Activated CD4-positive, alpha-beta T cell treated with anti-CD3 and anti-CD28 coated beads, Interleukin-2, amount 50 U/mL, for 1 hour (primary cell): ENCODE results near the gene PNLIPRP2.

ENCODE experiments used
- DNase-seq: peaks from one replicate; pipeline ENCODE4 v3.0.0-alpha.2; 2020

PNLIPRP2 gene

DNA sequence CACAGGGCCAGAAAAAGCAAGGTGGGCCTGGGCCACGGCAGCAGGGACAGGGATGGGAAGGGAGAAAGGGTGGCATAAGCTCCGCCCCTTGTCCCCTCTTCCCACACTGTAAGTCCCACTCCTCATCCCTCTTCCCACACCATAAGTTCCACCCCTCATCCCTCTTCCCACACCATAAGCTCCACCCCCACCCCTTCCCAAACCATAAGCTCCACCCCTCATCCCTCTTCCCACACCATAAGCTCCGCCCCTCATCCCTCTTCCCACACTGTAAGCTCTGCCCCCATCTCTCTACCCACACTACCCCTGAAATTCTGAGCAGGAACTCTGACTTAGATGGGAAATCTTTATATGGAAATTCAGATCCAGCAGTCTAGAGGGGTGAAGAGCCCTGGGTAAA is 65.9 kb downstream of the PNLIPRP2 start:
- DNase-seq: no peak

DNA sequence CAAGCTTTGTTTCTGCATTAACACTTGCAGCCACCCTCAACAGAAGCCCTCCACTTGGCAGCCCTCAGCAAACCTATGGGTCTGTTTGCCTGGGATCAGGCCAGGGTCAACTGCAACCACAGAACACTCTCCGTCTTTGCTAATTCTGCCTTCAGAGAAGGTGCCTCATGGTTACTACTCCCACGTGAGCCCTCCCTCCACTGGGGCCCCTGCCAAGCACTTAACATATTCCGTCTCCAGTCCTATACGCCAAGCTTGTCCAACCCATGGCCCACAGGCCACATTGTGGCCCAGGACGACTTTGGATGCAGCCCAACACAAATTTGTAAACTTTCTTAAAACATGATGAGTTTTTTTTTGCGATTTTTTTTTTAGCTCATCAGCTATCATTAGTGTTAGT is 66.9 kb downstream of the PNLIPRP2 start:
- no peak for DNase-seq

DNA sequence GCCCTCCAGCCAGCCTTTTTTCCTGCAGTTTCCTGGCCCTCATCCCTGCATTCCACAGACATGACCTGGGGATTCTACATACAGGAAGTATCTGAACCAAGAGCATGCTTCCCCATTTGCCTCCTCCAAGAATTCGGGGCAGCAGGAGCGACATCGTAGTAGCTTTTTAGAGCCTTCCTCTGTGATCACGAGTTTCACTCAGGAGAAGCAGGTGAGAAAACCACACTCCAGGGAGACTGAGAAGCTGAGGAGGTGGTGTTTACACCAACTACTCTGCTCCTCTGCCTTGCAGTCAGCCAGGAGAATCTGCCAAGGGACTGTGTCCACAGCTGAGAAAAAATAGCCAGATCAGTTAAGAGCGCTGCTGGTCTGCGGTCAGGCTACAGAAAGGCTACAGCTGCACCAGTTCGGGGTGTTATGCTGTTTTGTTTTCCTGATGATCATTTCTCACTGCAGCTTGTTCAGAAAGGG is 67.5 kb downstream of the PNLIPRP2 start:
- DNase-seq: no peak

DNA sequence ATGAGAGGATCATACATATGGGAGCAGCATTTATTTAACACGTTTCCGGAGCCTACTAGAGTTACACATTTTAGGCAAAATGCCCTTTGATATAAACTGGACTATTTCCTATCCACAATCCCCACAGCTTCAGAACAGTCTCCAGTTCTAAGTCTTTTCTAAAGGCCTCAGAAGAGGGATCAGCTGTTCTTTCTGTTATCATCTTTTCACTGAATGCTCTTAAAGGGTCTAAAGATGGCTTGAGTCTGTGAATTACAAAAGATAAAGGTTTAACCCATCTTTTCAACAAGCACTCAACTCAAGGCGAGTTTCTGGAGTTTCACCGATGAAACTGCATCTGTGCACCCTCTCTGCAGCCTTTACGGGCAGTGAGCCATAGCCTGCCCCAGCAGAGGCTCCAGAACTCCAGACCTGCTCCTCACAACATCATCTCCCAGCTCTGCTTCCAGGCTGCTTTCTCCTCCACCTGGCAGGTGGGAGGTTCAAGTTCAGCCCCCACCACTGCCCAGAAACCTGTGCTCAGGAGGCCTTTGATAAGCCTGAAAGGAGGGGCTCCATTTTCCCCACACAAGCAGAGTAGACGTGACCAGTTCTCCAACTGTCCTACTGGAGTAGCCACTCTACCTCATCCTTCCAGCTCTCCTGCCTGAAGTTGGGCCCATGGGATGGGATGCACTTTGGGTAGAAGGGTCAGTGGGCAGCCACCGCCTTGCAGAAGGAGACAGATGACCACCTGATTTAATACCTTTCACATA is 68.2 kb downstream of the PNLIPRP2 start:
- no peak for DNase-seq

DNA sequence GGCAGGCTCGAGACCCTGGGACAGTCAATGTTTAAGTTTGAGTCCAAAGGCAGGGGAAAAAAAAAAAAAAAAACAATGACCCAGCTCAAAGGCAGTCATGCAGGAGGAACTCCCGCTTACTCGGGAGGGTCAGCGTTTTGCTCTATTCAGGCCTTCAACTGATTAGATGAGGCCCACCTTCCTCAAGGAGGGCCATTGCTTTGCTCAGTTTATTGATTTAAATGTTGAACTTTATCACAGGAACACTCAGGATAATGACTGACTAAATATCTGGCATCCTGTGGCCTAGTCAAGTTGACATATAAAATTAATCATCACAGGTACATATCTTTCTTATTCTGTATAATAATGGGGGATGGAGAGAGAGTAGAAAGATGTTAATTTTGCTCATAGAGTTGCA is 69.0 kb downstream of the PNLIPRP2 start:
- DNase-seq: no peak

DNA sequence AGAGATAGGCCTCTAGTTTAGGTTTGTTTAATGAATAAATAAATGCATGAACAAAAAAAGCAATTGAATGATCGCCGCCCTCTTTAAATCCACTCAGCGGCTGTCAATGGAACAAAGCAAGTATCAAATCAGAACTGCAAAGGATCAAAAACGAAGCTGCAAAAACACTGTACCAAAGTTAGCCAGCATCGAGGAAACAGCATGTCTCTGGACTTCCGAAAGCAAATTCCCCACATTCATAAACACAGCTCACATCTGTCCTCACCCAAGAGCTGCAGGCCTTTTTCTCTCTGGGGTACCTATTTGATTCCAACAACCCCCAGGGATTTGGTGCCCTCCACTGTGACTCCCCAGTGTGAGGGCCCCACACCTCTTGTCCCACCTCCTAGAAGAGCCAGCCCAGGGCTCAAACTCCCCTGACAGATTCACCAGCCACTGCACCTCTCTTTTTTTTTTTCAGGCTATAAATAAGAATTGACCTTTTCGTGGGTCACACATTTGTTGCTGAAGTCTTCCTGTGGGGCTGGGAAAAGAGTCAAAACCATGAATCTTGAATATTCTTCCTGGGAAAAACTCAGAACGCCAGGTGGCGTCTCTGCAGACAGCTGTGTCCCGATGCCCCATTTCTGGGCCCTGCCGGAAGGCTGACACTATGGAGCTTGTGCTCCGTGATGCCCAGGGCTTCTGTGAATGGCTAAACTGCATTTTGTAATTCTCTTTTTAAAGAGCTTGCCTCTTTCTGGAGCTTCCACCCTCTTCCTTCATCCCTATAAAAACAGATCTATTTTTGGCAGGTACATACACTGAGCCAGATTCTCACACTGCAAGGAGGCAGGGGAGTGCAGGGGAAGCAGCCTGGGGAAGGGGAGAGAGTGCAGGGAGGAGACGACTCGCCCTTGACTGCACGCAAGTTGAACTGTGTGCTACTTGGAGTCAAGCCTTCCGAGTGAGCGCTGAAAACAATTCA is 69.9 kb downstream of the PNLIPRP2 start:
- no peak for DNase-seq

DNA sequence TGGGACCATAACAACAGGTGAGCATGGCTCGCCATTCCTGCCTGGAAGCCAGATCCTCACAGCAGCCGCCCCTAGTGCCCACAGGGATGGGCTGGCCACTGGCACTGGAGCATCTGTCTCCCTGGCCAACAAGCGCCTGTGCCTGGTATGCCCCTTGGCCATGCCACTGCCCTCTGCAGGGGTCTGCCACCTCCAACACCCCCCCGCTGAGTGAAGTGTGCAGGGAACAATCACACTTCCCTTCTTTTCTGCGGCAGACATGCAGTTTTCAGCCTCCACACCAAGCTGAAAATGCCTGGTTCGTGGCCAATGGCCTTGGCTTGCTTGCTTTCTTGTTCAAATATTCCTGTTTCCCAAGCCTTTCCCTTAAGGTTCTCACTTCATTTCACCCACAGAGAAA is 70.9 kb downstream of the PNLIPRP2 start:
- no peak for DNase-seq

DNA sequence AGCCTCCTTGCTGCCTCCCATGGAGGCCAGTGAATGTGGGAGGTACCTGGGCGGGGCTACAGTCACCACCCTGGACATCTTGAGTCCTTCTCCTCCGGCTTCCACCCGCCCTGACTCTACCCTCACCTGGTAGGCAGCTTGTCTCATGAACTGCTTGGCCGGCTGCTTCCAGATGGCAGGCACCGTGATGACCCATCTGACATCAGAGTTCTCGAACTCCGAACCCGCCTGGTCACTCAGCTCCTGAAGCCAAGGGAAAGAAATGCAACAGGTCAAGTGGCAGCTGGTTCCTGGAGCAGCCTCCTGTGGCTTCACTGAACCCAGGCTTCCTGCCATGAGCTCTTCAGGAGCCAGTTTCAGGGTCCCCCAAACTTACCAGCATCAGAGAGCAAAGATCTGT is 71.5 kb downstream of the PNLIPRP2 start:
- no peak for DNase-seq

DNA sequence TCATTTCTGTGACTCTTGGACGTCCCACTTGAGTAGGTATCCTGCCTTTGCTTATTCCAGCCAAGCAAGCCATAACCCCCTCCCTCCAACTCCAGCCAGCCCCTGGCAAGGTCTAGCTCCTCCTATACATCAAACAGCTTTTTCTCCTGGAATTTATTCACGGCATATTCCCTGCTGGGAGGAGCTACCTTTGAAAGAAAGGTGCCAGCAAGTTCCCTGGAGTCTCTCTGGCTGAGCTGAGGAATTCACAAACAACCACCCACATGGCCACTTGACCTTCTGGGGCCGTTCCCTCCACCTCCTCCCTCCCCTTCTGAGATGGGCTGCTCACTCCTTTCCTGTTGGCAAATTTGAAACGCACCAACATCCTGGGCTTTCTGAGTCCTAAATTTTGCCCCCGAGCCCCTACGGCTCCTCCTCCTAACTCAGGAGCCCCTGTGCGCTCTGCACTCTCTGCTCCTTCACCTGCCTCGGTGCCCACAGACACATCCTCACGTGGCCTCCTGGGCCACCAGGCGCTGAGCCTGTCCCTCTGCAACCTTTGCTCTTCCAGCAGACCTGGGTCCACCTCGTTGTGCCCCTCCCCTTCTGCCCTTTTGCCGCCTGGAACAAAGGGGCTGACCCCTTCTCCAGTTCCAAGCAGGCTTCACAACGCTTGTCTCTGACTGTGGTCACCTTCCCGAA is 73.6 kb downstream of the PNLIPRP2 start:
- no peak for DNase-seq
